Gastroesophageal sphincter (tissue), 4 donors: Measurements from ENCODE around the gene SREK1. TPM values are rescaled to one million over a fixed set of nuclear protein-coding genes. Genes with fewer than 3 reads are reported as not detected.
A peak's percentile ranks its signal among the peaks of the same experiment; 100 is the strongest.

Experiments used
- ATAC-seq: fragments of 150-250 bp; one replicate; pipeline ENCODE4 v1.9.1; 2016; ENCODE audit warnings: mild to moderate bottlenecking, moderate library complexity
- H3K27ac ChIP-seq, 4 donors: fragments of 200-600 bp; sonication (generic) in 3 of 4; 1 replicate in 3 of 4; 2 replicates in 1 of 4; pipeline ENCODE4 v1.5.1; 2016 to 2019
- H3K27me3 ChIP-seq: fragments of 200-600 bp; sonication (generic); one replicate; pipeline ENCODE4 v1.5.1; 2019
- H3K36me3 ChIP-seq, 2 donors: fragments of 200-600 bp; sonication (generic); one replicate each; pipeline ENCODE4 v1.5.1; 2019; ENCODE audit warnings: control low read depth in 1 of 2
- H3K4me1 ChIP-seq, 3 donors: fragments of 200-600 bp; sonication (generic); 1 replicate in 2 of 3; 2 replicates in 1 of 3; pipeline ENCODE4 v1.5.1; 2016 to 2019; ENCODE audit warnings: control low read depth in 2 of 3
- H3K4me3 ChIP-seq, 2 donors: fragments of 200-600 bp; sonication (generic); one replicate each; pipeline ENCODE4 v1.5.1; 2019; ENCODE audit warnings: mild to moderate bottlenecking in 1 of 2, moderate library complexity in 1 of 2
- H3K9me3 ChIP-seq, 3 donors: fragments of 200-600 bp; sonication (generic); one replicate each; pipeline ENCODE4 v1.5.1; 2017 to 2019; ENCODE audit warnings: control low read depth in 2 of 3
- EP300 ChIP-seq: sonication (generic); formaldehyde crosslinking; IDR thresholded peaks from one replicate; pipeline ENCODE4 v1.6.1; 2017; ENCODE audit warnings: antibody characterized with exemption, mild to moderate bottlenecking
- POLR2A ChIP-seq, 2 donors: fragments of 450-650 bp; IDR thresholded peaks; one replicate each; pipeline ENCODE4 v1.6.1; 2017; ENCODE audit warnings: antibody characterized with exemption in 2 of 2, mild to moderate bottlenecking in 2 of 2, moderate library complexity in 1 of 2
- POLR2AphosphoS5 ChIP-seq: sonication (generic); formaldehyde crosslinking; IDR thresholded peaks from one replicate; pipeline ENCODE4 v1.6.1; 2017; ENCODE audit warnings: antibody characterized with exemption
- WGBS, 2 donors: methylation state at CpG; one replicate each; pipeline ENCODE4 v1.1.5; 2018; ENCODE audit warnings: low coverage in 1 of 2; 5-methylcytosine and 5-hydroxymethylcytosine counted together
- total RNA-seq, 4 donors: library from RNA; depleted of rRNA; stranded (reverse); fragments of >200 nt; gene quantifications; one replicate each; pipeline ENCODE4 v1.1.0, GENCODE V29; 2016
- TF ChIP-seq, protein P1 (sequence below), 4 experiments: fragments of 200-600 bp in 2 of 4; fragments of 450-650 bp in 2 of 4; sonication (generic) in 1 of 4; IDR thresholded peaks; one replicate each; pipeline ENCODE4 v1.5.1; 2017 to 2019; ENCODE audit warnings: antibody characterized with exemption in 4 of 4, mild to moderate bottlenecking in 2 of 4, moderate library complexity in 2 of 4

SREK1 gene
- total RNA-seq, 4 donors from 2014 or later: 28.4 to 107 (median 49.5) TPM

DNA sequence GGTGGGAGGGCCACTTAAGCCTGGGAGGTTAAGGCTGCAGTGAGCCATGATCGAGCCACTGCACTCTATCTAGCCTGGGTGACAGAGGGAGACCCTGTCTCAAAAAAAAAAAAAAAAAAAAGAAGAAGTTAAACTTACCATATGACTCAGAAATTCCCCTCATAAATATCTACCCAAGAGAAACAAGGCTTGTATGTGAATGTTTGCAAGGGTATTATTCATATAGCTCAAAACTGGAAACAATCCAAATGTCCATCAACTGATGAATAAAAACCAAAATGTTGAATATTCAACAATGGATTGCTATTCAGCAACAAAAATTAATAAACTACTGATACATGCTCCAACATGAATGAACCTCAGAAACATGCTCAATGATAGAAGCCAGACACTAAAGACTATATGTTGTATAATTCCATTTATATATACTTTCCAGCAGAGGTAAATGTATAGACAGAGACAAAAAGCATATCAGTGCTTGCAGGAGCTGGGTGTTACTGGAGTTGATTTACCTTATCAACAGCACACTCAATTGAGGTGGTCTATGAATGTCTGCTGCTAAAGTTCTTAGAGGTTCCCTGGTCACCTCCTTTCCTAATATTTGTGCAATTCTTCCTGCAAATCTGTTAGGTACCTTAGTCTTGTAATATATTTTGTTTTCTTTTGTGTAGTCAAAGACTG is 5.3 kb upstream of the SREK1 start:
- TF ChIP-seq POLR2A (IDR thresholded peaks at IDR 0.05): no peak
- no peak for TF ChIP-seq EP300
- no peak for TF ChIP-seq POLR2AphosphoS5
- TF ChIP-seq, protein P1, sequence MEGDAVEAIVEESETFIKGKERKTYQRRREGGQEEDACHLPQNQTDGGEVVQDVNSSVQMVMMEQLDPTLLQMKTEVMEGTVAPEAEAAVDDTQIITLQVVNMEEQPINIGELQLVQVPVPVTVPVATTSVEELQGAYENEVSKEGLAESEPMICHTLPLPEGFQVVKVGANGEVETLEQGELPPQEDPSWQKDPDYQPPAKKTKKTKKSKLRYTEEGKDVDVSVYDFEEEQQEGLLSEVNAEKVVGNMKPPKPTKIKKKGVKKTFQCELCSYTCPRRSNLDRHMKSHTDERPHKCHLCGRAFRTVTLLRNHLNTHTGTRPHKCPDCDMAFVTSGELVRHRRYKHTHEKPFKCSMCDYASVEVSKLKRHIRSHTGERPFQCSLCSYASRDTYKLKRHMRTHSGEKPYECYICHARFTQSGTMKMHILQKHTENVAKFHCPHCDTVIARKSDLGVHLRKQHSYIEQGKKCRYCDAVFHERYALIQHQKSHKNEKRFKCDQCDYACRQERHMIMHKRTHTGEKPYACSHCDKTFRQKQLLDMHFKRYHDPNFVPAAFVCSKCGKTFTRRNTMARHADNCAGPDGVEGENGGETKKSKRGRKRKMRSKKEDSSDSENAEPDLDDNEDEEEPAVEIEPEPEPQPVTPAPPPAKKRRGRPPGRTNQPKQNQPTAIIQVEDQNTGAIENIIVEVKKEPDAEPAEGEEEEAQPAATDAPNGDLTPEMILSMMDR (IDR thresholded peaks at IDR 0.05): no peak
- no peaks in the 10 kb centered on the region for H3K36me3 ChIP-seq
- no peaks in the 10 kb centered on the region for H3K27me3 ChIP-seq
- H3K4me1 ChIP-seq: peaks cover 3 to 15% (median 4%) of the 10 kb centered on the region in 3 donors
- no peak overlapping the region for H3K4me3 ChIP-seq
- H3K9me3 ChIP-seq: no peaks in the 10 kb centered on the region
- WGBS, 2 donors: 33 to 80% methylated on average over 1 of the region's 1 CpG
- ATAC-seq: no peak
- no peak overlapping the region for H3K27ac ChIP-seq

DNA sequence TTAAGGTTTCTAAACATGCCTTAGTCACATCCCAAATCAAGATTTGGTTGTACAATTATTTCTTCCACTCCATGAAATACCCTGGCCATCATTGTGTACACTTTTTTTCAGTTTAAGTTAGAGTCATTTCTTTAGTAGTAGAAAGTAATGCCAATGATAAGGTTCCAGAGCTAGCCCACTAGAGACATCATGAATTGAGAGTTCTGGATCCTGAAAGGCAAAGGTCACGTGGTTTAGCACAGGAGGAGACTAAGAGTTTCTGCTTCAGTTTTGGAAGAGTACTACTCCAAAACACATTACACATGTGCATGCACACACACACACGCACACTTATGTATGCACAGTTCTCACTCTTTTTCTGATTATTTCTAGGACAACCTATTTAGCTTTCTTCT is 4.8 kb upstream of the SREK1 start:
- Histone ChIP-seq H3K4me1 (peaks cover 3 to 12% (median 4%) of the 10 kb centered on the region in 3 donors), H3K36me3 (no peaks in the 10 kb centered on the region), H3K9me3 (no peaks in the 10 kb centered on the region), H3K27ac (no peak overlapping the region), H3K4me3 (no peak overlapping the region), H3K27me3 (no peaks in the 10 kb centered on the region)
- 73 to 78% methylated on average over 2 of the region's 2 CpGs for WGBS, 2 donors
- TF ChIP-seq POLR2AphosphoS5 (no peak), EP300 (no peak), POLR2A (IDR thresholded peaks at IDR 0.05) (no peak)
- TF ChIP-seq, protein P1 (IDR thresholded peaks at IDR 0.05): no peak
- ATAC-seq: no peak

DNA sequence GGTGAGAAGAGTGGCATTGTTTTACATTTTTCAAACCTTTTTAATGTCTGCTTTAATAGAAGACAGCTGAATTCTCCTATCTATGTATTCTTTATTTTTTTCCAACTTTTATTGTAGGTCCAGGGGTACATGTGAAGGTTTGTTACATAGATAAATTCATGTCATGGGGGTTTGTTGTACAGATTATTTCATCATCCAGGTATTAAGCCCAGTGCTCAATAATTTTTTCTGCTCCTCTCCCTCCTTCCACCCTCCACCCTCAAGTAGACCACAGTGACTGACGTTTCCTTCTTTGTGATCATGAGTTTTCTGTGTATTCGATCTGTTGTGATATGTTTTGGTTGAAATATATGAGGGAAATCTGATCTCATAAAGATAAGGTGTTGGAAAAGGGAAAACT is 1.7 kb upstream of the SREK1 start:
- peaks cover 3 to 29% (median 21%) of the 10 kb centered on the region in 3 donors for H3K4me1 ChIP-seq
- WGBS, 2 donors: 75 to 79% methylated on average over 2 of the region's 2 CpGs
- H3K36me3 ChIP-seq: no peaks in the 10 kb centered on the region
- no peak overlapping the region for H3K4me3 ChIP-seq
- no peaks in the 10 kb centered on the region for H3K27me3 ChIP-seq
- H3K27ac ChIP-seq: no peak overlapping the region
- TF ChIP-seq EP300: no peak
- no peaks in the 10 kb centered on the region for H3K9me3 ChIP-seq
- ATAC-seq: no peak

DNA sequence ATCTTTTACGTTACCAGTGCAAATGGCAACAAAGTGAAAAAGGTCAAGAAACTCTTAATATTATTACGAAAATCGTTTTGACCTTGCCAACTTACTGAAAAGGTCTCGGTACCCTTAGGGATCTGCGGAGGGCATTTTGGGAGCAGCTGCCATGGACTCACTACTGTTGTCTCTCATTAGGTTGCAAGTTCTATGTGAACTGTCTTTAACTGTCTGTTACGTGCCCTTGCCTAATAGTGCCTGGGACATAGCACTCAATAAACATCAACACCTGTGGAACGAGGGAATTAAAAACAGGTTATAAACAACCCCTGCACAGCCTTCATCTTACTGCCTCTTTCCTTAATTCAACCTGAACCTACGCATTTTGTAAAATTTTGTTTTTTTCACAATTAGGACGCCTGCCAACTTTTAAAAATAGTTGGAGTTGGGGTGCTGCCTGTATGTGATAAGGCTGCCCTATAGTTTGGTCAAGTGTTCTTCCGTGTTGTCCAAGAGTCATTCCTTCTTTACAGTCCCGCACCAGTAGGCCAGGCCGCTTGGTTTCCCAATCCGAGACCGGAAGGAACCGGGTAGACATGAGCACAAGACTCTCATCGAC is 527 bp upstream of the SREK1 start:
- ATAC-seq: no peak
- no peaks in the 10 kb centered on the region for H3K27me3 ChIP-seq
- peaks cover 3 to 40% (median 22%) of the 10 kb centered on the region in 3 donors for H3K4me1 ChIP-seq
- peak overlapping the region; percentile 79 to 86 for H3K4me3 ChIP-seq
- no peak for TF ChIP-seq POLR2A (IDR thresholded peaks at IDR 0.05)
- no peak for TF ChIP-seq EP300
- no peak for TF ChIP-seq POLR2AphosphoS5
- TF ChIP-seq, protein P1 (IDR thresholded peaks at IDR 0.05): no peak
- H3K9me3 ChIP-seq: no peaks in the 10 kb centered on the region
- peak overlapping the region; percentile 97 to 100 (median 98) for H3K27ac ChIP-seq
- no peaks in the 10 kb centered on the region for H3K36me3 ChIP-seq
- WGBS, 2 donors: 24 to 31% methylated on average over 11 to 13 of the region's 16 CpGs

DNA sequence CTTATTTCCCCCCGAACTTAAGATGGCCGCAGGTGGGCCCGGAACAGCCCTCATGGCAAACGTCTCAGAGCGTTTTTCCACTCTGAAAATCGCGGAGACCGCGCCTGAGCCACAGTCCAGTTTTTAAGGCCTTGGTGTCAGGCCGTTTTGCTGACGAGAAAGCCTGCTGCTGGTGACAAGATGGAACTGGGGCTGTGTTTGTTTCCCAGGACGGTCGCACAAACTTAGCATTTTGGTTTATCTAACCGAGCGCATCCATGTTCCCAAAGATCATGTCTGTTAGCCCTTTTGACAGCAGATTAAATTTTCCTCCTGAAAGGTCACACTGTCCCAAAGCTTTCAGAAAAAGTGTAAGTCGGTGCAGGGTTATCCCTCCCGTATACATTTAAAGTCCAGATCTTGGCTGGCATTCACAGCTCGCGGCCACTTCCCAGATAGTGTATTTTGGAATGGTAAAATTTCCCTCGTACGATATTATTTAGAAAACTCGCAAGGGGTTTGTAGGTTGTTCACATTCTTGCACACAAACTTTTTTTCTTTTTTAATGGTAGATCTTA is 812 bp downstream of the SREK1 start:
- peak; percentile 65 for ATAC-seq
- no peaks in the 10 kb centered on the region for H3K9me3 ChIP-seq
- H3K27ac ChIP-seq: peak overlapping the region; percentile 97 to 100 (median 98)
- H3K4me1 ChIP-seq: peaks cover 3 to 46% (median 22%) of the 10 kb centered on the region in 3 donors
- 0% methylated on average over 11 to 18 of the region's 22 CpGs for WGBS, 2 donors
- TF ChIP-seq POLR2AphosphoS5 (no peak), EP300 (no peak), POLR2A (IDR thresholded peaks at IDR 0.05) (no peak)
- TF ChIP-seq, protein P1 (IDR thresholded peaks at IDR 0.05): no peak
- peak overlapping the region; percentile 79 to 86 for H3K4me3 ChIP-seq
- H3K36me3 ChIP-seq: no peaks in the 10 kb centered on the region
- H3K27me3 ChIP-seq: no peaks in the 10 kb centered on the region
